Sciatic nerve (tissue), 2 donors: ENCODE data around the gene SARDH. TPM values are rescaled to one million over a fixed set of nuclear protein-coding genes. Genes with fewer than 3 reads are reported as not detected.
"Not testable (repeated sequence)": the region's sequence is repeated elsewhere in the genome, so short reads cannot be mapped to it uniquely, and the experiment has no call there.

ENCODE experiments used
- ATAC-seq: fragments of 200-7000 bp; cut with Tn5 transposase; one replicate; pipeline ENCODE4 v1.9.1; 2020; ENCODE audit warnings: mild to moderate bottlenecking, moderate library complexity
- DNase-seq: peaks from one replicate; pipeline ENCODE4 v3.0.0-alpha.2; 2020; ENCODE audit warnings: low spot score
- intact Hi-C: fragments of 100-400 bp; cut with DNase I; formaldehyde crosslinking; loops from one replicate; pipeline ENCODE4 v1.14.2; 2022
- total RNA-seq: library from RNA; stranded (reverse); fragmentation: NEBNext Ultra II Directional; extraction: Animal tissue kit (Norgen Biotek cat#: 25700); gene quantifications from one replicate; pipeline ENCODE4 v1.2.1, GENCODE V29; 2021
- donor health status: DM: no; HTN: no; CAD: no.
- donor health status: DM: no; HTN: no; CAD: no.

The SARDH gene
- total RNA-seq, 1 donor from 2014 or later: 6.0 TPM

DNA sequence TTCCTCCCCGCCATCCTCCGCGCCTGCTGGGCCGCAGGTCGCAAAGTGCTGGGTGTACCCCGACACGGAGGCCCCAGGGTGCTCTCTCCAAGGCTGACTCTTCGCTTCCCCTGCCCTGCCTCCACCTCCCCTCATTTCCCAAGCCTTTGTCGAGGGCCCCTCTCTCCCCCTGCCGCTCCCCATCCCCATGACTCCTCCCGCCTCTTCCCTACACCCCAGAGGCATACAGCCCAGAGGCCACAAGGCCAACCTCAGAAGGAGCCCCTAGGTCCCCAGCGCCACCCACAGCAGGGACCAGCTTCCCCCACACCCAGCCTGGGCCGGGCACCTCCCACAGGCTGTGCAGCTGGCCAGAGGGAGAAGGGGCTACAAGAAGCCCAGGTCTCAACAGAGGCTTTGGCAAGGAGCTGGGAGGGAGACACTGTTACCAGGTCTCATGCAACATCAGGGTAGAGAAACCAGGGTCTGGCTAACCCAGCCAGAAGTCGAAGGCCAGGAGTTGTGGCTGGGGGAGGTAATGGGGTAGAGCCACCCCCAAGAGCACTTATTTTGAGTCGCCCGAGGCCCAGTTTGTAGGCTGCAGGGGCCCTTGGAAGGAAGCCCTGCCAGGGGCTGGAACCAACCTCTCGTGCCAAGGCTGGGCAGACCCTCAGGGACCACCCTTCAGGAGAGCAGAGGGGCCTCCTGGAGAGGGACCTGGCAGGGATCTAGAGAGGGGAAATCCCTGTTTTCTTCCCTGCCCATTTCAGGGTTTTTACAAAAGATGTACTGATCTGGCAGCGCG, 24.5 kb upstream of the SARDH start:
- ATAC-seq (no peak), DNase-seq (peak; percentile 53)
- intact Hi-C loops: no loop called here

DNA sequence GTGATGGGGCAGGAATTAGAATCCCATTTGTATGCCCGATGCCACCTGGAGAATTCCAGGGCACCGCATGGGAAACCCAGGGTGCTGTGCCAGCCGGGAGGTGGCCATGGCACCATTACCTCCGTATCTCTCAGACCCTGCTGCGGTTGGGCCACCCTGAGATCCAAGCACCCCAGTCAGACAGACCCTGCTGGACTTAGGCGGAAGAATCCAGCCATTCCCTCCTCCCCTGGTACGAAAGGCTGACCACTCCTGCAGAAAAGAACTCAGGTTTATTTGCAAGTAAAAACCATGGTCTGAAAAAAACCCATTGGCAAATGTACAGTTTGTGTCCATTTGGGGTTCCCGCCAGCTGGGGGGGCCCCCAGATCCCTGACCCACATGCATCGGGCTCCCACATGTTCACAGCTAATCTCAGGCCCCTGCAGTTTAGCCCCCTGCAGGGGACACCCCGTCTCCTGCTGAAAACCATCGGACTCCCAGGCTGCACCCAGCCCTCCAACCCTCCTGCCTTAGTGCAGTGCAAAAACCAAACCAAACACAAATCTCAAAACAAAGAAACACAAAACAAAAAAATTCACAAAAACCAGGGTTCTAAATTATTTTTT, 23.6 kb upstream of the SARDH start:
- intact Hi-C loops: no loop called here
- ATAC-seq (no peak), DNase-seq (no peak)

DNA sequence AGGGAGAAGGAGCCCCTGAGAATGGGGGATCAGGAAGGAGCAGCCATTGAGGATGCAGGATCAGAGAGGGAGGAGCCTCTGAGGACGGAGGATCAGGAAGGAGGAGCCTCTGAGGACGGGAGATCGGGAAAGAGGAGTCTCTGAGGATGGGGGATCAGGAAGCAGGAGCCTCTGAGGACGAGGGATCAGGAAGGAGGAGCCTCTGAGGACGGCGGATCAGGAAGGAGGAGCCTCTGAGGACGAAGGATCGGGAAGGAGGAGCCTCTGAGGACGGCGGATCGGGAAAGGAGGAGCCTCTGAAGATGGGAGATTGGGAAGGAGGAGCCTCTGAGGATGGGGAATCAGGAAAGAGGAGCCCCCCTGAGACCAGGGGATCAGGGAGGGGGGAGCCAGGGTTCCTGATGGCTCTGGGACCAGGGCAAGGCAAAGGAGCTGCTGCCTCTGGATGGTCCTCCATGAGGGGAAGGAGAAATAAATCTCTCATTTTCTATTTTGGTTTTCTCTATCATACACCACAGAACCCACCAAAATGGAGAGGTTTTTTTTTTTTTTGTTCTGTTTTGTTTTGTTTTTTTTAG, 22.6 kb upstream of the SARDH start:
- intact Hi-C loops: no loop called here
- ATAC-seq (no peak), DNase-seq (no peak)

DNA sequence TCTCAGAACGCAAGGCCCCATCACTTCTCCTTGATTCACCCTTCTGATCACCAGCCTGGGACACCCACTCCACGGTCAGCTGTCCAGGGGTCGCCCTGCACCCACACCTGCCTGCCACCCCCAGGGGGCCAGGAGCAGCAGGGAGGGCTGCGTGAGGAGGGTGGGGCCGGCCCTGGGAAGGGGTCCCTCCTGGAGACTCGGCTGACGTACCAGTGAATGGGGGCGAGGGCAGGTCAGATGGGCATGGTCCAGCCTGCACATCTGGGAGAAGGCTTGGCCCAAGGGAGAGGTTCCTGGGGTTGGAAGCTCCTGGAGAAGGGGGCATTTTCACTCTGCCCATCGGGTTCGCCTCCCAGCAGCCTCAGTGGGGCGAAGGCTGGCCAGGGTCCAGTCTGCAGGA, 21.8 kb upstream of the SARDH start:
- intact Hi-C loops: no loop called here
- DNase-seq (peak; percentile 61), ATAC-seq (no peak)

DNA sequence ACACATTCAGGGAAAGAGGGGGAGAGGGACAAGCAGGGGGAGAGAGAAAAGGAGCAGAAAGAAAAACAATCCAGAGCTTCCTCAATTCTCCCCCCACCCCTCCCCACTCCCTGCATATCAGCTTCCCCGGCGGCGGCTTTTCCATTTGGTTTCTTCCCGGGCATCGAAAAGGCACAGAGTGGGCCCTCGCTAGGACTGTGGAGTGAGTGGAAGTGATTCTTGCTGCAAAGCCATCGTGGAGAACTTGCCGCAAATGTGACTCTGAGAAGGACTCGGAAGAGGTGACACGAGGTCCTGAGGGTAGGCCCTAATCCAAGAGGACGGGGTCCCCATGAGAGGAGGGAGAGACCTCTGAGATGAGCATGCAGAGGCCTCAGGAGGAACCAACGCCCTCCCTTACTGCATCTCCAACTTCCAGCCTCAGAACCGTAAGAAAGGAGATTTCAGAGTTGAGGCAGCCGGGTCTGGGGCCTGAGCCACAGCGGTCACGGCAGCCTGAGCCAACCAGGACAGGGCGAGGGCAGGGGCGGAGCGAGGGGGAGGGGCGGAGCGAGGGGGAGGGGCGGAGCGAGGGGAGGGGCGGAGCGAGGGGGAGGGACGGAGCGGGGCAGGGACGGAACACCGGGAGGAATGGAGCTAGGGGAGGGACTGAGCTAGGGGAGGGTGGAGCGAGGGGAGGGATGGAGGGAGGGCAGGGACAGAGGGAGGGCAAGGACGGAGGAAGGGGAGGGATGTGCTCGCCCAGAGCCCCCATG, 21.2 kb upstream of the SARDH start:
- peak; percentile 85 for DNase-seq
- intact Hi-C loops: no loop called here
- peak; percentile 95 for ATAC-seq

DNA sequence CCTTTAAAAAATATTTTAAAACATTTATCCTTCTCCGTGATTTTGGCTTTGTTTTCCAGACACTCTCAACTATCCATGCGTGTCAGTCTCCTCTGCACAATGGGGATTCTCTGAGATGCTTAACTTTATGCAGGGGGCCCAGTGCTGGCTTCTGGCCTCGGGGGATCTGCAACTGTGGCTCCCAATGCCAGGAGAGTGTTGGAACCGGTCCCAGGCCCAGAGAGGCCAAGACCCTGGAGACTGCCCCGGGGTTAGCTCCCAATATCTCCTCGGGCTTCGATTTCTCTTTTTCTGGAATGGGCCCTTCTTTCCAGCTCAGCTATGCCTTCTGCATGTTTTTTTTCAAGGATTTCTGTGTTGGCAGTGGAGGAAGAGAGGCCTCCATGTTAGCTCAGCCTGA, 20.1 kb upstream of the SARDH start:
- ATAC-seq: no peak
- intact Hi-C loops: no loop called here

DNA sequence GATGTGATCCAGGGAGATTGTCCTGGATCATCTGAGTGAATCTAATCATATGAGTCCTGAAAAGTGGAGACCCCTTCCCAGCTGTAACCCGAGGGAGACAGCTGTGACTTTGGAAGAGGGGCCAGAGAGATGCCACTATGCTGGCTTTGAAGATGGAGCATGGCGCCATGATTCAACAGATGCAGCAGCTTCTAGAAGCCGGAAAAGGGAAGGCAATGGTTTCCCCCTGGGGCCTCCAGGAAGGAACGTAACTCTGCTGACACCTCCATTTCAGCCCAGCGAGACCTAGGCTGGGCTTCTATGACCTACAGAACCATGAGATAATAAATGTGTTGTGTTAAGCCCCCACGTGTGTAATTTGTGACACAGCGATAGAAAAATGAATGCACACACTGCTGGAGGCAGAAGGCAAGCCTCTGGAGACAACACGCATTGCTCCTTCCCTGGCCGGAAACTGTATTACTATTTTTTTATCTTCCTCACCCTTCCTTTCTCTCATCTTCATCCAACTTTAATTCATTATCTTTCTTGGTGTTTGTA, 16.6 kb upstream of the SARDH start:
- no peak for DNase-seq
- peak; percentile 9 for ATAC-seq
- intact Hi-C loops: no loop called here

More for the DNA sequence above, 20.1 kb upstream of the SARDH start:
- no peak for DNase-seq

DNA sequence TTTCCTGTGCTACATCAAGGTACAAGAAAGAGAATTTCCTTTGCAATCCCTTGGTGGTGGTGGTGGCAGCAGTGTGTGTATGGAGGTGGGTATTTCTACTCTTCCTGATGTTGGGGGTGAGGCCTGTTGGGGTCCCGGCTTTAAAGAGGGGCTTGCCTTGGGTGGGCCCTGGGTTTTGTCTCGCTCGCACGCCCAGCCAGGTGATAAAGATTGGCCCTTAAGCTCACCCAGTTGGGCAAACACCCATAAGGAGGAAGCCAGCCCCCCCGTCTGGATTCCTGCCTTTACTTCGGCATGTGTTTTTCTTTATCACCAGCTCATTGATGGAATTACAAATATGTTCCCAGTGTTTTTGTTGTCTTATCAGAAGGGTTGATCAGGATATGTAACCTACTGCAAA, 16.0 kb upstream of the SARDH start:
- no peak for DNase-seq
- intact Hi-C loops: no loop called here
- ATAC-seq: no peak

DNA sequence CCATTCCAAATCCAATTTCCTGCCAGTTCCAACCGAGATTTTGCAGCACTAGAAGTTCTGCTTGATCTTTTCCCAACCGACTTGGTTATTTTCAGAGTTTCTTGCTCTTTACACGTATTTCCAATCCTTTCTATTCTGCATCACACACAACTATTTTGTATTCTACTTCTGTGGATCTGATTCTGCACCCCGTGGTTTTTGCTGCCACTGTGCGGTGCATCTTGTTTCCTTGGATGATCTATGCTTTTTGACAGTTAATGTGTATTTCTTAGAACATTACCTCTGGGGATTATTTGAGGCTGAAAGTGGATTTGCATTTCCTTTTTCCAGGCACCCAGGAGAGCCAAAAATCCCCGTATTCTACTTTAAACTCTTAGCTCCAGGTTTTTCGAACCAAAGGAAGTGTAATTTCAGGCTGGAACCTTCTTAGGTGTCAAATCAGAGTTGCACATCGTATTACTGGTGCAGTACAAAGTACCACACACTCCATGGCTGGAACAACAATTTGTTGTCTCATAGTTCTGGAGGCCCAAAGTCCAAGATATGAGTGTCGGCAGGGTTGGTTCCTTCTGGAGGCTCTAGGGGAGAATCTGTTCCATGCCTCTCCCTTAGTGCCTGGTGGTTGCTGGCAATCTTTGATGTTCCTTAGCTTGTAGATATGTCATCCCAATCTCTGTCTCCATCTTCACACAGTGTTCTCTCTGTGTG, 14.7 kb upstream of the SARDH start:
- no peak for DNase-seq
- intact Hi-C loops: no loop called here
- no peak for ATAC-seq

DNA sequence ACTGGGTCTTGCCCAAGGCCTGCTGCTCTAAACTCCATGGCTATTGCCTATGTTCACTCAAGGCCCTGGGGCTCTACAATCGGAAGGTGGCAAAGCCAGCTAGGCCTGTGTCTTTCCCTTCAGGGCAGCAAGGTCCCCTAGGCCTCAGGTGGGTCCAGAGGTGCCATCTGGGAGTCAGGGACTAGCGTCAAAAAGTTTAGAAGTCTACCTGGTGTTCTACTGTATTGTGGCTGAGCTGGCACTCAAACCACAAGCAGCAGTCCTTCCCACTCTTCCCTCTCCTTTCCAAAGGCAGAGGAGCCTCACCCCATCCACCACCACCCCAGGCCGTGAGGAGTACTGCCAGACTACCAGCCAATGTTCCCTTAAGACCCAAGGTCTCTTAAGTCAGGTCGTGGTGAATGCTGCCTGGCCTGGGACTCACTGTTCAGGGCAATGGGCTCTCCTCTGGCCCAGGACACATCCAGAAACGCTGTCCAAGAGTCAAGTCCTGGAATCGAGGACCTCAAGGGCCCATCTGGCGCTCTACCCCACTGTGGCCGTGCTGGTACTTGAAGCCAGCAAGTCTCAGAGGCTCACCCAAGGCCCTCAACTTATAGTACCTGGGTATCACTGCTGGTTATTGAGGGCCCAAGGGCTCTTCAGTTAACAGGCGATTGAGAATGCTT, 13.0 kb upstream of the SARDH start:
- intact Hi-C loops: no loop called here
- no peak for DNase-seq
- no peak for ATAC-seq

DNA sequence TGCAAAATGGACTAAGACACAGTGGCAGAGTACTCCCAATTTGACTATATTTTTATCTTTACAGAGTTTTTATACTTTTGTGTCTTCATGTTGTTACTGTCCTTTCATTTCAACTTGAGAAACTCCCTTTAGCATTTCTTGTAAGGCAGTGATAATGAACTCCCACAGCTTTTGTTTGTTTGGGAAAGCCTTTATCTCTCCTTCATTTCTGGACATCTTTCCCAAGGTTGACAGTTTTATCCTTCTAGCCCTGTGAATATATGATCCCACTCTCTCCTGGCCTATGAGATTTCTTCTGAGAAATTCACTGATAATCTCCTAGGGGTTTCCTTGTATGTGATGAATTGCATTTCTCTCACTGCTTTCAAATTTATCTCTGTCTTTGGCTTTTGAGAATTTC, 9.2 kb upstream of the SARDH start:
- intact Hi-C loops: no loop called here
- DNase-seq: no peak
- no peak for ATAC-seq

DNA sequence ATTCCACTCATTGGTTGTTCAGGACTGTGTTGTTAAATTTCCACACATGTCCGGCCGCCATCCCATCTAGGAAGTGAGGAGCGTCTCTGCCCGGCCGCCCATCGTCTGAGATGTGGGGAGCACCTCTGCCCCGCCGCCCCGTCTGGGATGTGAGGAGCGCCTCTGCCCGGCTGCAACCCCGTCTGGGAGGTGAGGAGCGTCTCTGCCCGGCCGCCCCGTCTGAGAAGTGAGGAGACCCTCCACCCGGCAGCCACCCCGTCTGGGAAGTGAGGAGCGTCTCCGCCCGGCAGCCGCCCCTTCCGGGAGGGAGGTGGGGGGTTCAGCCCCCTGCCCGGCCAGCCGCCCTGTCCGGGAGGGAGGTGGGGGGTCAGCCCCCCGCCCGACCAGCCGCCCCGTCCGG, 6.4 kb upstream of the SARDH start:
- DNase-seq, intact Hi-C loops, ATAC-seq: not testable (repeated sequence)

DNA sequence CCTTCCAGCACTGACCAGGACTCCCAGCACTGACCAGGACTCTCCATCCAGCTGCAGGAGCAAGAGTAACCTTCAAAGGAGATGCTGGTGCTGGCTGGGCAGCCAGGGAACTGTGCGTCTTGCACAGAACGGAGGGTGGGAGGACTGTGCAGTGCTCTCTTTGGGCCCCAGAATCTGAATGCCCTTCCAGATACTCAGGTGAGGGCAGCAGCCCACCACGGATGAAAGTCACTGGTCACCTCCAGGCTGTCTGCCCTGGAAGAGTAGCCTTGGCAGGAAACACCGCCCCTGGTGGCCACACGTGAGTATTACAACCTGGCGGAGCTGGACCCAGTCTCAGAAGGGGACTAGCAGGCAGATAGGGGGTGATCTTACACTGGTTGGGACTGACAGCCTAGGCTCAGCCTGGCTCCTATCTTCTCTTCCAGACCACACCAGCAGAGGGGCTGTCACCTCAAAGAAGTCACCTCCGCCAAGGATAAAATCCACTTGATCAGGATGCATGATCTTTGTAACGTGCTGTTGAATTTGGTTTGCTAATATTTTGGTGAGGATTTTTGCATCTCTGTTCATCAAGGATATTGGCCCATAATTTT, 4.8 kb upstream of the SARDH start:
- peak; percentile 89 for DNase-seq
- intact Hi-C loops: no loop called here

DNA sequence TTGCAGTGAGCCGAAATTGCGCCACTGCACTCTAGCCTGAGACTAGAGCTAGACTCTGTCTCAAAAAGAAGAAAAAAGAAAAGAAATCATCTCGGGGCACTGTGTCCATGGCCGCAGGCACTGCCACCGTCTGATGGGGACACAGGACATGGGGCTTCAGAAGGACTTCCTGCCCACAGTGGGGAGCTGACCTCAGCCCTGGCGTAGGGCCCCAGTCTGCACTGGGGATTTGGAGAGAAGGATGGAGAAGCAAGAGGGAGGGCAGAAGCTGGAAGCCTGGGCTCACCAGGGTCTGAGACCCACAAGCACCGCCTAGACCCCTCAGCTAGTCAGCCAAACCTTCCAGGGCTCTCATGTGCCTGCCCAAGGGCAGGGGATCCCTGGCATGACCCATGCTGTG, 4.1 kb upstream of the SARDH start:
- ATAC-seq (no peak), DNase-seq (no peak)
- intact Hi-C loops: no loop called here

More for the DNA sequence above, 4.8 kb upstream of the SARDH start:
- ATAC-seq: peak; percentile 83

DNA sequence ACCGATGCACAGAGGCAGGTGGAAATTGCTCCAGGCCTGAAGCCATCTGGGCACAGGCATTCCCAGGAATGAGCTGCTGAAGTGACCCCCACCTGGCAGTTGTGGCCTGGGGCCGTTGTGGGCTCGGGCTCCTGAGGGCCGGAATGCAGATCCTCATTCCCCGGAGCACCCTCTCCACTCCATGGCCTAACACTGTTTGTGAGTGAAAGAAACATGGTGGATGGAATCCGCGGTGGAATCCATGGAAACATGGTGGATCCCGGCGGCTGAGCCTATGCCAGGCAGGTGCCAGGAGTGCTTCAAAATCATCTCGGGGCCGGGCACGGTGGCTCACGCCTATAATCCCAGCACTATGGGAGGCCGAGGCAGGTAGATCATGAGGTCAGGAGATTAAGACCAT, 3.6 kb upstream of the SARDH start:
- ATAC-seq (no peak), DNase-seq (no peak)
- intact Hi-C loops: no loop called here

DNA sequence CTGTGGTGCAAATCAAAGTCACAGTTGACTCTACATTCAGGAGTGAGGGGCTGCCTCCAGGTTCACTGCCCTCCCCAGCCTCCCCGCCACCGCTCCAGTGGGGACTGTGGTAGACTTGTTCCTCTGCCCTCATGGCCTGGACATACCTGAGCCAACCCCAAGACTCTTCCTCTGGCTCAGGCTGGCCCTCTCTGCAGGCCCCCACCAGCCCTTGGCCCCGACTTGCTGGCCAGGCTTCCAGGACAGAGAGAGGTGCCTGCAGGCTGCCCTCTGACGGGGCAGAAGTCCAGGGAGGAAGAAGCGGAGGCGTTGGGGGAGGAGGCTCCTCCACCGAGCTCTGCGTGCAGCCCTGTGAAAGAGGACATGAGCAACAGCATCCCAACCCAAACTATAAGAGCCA, 2.8 kb upstream of the SARDH start:
- intact Hi-C loops: no loop called here
- DNase-seq (no peak), ATAC-seq (no peak)

DNA sequence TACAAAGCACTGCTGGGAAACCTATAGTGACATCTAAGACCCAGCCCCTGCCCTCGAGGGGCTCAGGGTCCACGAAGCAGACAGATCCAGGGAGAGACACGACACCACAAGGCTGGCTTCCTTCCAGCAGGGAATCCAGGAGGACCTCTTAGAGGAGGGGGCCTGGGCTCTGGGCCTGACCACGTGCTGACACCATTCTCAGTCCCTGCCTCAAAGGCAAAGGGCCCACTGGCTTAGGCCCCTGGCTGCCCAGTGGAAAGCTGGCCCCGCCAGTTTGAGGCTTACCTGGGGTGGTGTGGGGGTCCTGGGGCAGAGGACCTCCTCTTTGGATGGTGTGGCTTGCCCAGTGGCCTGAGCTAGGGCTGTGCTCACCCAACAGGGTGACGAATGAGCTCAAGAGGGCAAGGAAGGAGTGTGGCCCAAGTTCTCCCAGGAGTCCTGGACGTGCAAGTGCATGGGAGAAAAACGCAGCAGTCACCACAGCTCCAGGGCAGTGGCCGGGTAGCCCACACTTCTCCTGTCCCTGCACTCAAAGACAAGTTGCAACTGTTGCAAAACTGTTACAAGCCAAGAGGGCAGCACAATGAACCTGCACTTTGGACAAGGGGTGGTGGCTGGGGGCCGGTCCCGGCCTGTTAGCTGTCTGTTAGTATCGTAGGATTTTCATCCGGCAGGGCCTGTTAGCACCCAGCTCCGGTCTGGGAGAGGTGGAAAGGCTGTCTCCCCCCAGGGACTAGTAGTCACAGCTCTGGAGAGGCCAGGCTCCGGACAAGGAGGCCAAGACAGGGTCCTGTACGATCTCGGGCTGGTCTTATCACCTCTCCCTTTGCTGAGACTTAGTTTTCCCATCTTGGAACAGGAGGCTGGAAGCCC, 1.5 kb upstream of the SARDH start:
- DNase-seq: no peak

More for the DNA sequence above, 1.5 kb upstream of the SARDH start:
- ATAC-seq: no peak
- intact Hi-C loops: no loop called here
